HG03457 (cell line): ENCODE results near the gene PRTG.
"Not testable (repeated sequence)": the region's sequence is repeated elsewhere in the genome, so short reads cannot be mapped to it uniquely, and the experiment has no call there.

ENCODE experiments used
- ATAC-seq: cut with Tn5 transposase; IDR thresholded peaks from one replicate; pipeline ENCODE4 v1.9.1; 2021; ENCODE audit warnings: moderate number of reproducible peaks; ENCODE audit not compliant: unreplicated experiment

PRTG gene

GRCh38 chr15:55742927-55743728 lies at the start of gene PRTG:
Gene PRTG, minus strand, starts transcription at chr15:55743152. Its CDS starts 221 bp downstream, at chr15:55742931.
- no peak for ATAC-seq

GRCh38 chr15:55791551-55792400 lies 48.8 kb upstream of the PRTG start:
- ATAC-seq = no peak

GRCh38 chr15:55789066-55789660 lies 46.2 kb upstream of the PRTG start:
- no peak for ATAC-seq

- no peak for ATAC-seq
Observed at GRCh38 chr15:55786341-55786740, 43.4 kb upstream of the PRTG start.

GRCh38 chr15:55785593-55785992 lies 42.6 kb upstream of the PRTG start:
- ATAC-seq = not testable (repeated sequence)

GRCh38 chr15:55784286-55784685 lies 41.3 kb upstream of the PRTG start:
- ATAC-seq = no peak

GRCh38 chr15:55782901-55783300 lies 39.9 kb upstream of the PRTG start:
- no peak for ATAC-seq

- ATAC-seq = no peak
Observed at GRCh38 chr15:55780292-55780691, 37.3 kb upstream of the PRTG start.

GRCh38 chr15:55778932-55779331 lies 36.0 kb upstream of the PRTG start:
- ATAC-seq = no peak

- no peak for ATAC-seq
Observed at GRCh38 chr15:55775316-55775715, 32.4 kb upstream of the PRTG start.

- ATAC-seq = no peak
Observed at GRCh38 chr15:55774113-55774970, 31.4 kb upstream of the PRTG start.

- no peak for ATAC-seq
Observed at GRCh38 chr15:55770806-55771205, 27.9 kb upstream of the PRTG start.

- no peak for ATAC-seq
Observed at GRCh38 chr15:55770261-55770660, 27.3 kb upstream of the PRTG start.

GRCh38 chr15:55768670-55769185 lies 25.8 kb upstream of the PRTG start:
- no peak for ATAC-seq

GRCh38 chr15:55766676-55767075 lies 23.7 kb upstream of the PRTG start:
- no peak for ATAC-seq

- no peak for ATAC-seq
Observed at GRCh38 chr15:55764398-55764797, 21.4 kb upstream of the PRTG start.

GRCh38 chr15:55758580-55758986 lies 15.6 kb upstream of the PRTG start:
- no peak for ATAC-seq

- not testable (repeated sequence) for ATAC-seq
Observed at GRCh38 chr15:55753433-55753832, 10.5 kb upstream of the PRTG start.

GRCh38 chr15:55750706-55751105 lies 7.8 kb upstream of the PRTG start:
- no peak for ATAC-seq
